GM18861 (cell line): ENCODE results near the gene GCFC2.
"Not testable (repeated sequence)": the region's sequence is repeated elsewhere in the genome, so short reads cannot be mapped to it uniquely, and the experiment has no call there.

Experiments used
- ATAC-seq: cut with Tn5 transposase; IDR thresholded peaks from one replicate; pipeline ENCODE4 v1.9.1; 2021; ENCODE audit not compliant: unreplicated experiment

Gene GCFC2

GRCh38 chr2:75710577-75711253 is at the start of gene GCFC2:
GCFC2 (minus strand) TSS chr2:75710915; CDS start chr2:75710855, 60 bp downstream.
- ATAC-seq = peak; percentile 90

GRCh38 chr2:75752828-75753227 is 42.1 kb upstream of the GCFC2 start:
- no peak for ATAC-seq

- ATAC-seq = no peak
These were observed 41.2 kb upstream of the GCFC2 start for GRCh38 chr2:75751824-75752468.

GRCh38 chr2:75751360-75751759 is 40.6 kb upstream of the GCFC2 start:
- ATAC-seq = no peak

- ATAC-seq = no peak
These were observed 27.2 kb upstream of the GCFC2 start for GRCh38 chr2:75737961-75738360.

- ATAC-seq = no peak
These were observed 25.6 kb upstream of the GCFC2 start for GRCh38 chr2:75736276-75736675.

GRCh38 chr2:75729861-75730260 is 19.1 kb upstream of the GCFC2 start:
- ATAC-seq = no peak

GRCh38 chr2:75728614-75729419 is 18.1 kb upstream of the GCFC2 start:
- ATAC-seq = no peak

- no peak for ATAC-seq
These were observed 12.0 kb upstream of the GCFC2 start for GRCh38 chr2:75722687-75723086.

GRCh38 chr2:75720525-75720924 is 9.8 kb upstream of the GCFC2 start:
- no peak for ATAC-seq

GRCh38 chr2:75719616-75720015 is 8.9 kb upstream of the GCFC2 start:
- ATAC-seq = no peak

GRCh38 chr2:75716406-75716805 is 5.7 kb upstream of the GCFC2 start:
- no peak for ATAC-seq

- not testable (repeated sequence) for ATAC-seq
These were observed 875 bp upstream of the GCFC2 start for GRCh38 chr2:75711590-75711989.

- no peak for ATAC-seq
These were observed 517 bp downstream of the GCFC2 start for GRCh38 chr2:75710220-75710576.

GRCh38 chr2:75709297-75709696 is 1.4 kb downstream of the GCFC2 start:
- ATAC-seq = no peak

GRCh38 chr2:75707901-75708300 is 2.8 kb downstream of the GCFC2 start:
- no peak for ATAC-seq

- no peak for ATAC-seq
These were observed 4.8 kb downstream of the GCFC2 start for GRCh38 chr2:75705921-75706320.

- no peak for ATAC-seq
These were observed 7.0 kb downstream of the GCFC2 start for GRCh38 chr2:75703589-75704287.

GRCh38 chr2:75702593-75702992 is 8.1 kb downstream of the GCFC2 start:
- ATAC-seq = no peak

- ATAC-seq = no peak
These were observed 11.8 kb downstream of the GCFC2 start for GRCh38 chr2:75698918-75699317.

GRCh38 chr2:75688196-75688595 is 22.5 kb downstream of the GCFC2 start:
- no peak for ATAC-seq
